ENCODE results near the gene UBE2E1. TPM values are rescaled to one million over a fixed set of nuclear protein-coding genes. Genes with fewer than 3 reads are reported as not detected.

The UBE2E1 gene
- total and polyA plus RNA-seq, 2 donors from 2014 or later = 69.1 to 83.2 TPM

DNA sequence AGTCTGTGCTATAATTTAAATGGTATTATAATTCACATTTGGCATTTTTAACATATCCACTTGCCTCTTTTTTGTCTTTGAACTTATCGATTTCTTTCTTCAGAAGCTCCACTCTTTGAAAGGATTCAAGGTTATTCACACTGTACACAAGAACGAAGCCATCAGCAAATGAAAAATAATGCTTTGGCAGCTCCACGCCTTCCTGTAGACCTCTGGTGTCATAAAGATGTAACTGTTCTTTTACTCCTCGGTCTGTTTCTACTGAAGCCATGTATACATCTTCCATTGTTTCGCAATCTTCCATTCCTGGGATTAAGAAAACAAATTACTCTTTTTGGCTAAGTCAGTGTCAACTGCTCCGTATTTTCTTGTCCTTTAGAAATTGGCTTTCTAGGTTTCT lies 95.0 kb downstream of the UBE2E1 start:
- Histone ChIP-seq H3K36me3 (ENCODE audit: control insufficient read depth in 2 of 3, insufficient read depth in 3 of 3, low read length in 3 of 3) (peaks cover 5 to 19% (median 6%) of the 10 kb centered on the region in 3 donors), H3K9ac (ENCODE audit: low read length in 3 of 3) (no peak overlapping the region), H3K27me3 (ENCODE audit: control insufficient read depth, insufficient read depth, low read length) (no peaks in the 10 kb centered on the region), H3K4me1 (ENCODE audit: control insufficient read depth in 2 of 3, insufficient read depth in 2 of 3, low read depth in 1 of 3, low read length in 3 of 3) (no peaks in the 10 kb centered on the region), H3K9me3 (ENCODE audit: control insufficient read depth in 2 of 3, insufficient read depth in 1 of 3, low read length in 3 of 3) (no peaks in the 10 kb centered on the region), H3K27ac (ENCODE audit: low read depth in 2 of 2, low read length in 2 of 2) (no peak overlapping the region), H3K4me3 (ENCODE audit: low read length in 3 of 3) (no peak overlapping the region)
- FAIRE-seq (no peak), DNase-seq (no peak)
- intact Hi-C loops (cut with DNase I) = no loop called here
- TF ChIP-seq, protein P1, sequence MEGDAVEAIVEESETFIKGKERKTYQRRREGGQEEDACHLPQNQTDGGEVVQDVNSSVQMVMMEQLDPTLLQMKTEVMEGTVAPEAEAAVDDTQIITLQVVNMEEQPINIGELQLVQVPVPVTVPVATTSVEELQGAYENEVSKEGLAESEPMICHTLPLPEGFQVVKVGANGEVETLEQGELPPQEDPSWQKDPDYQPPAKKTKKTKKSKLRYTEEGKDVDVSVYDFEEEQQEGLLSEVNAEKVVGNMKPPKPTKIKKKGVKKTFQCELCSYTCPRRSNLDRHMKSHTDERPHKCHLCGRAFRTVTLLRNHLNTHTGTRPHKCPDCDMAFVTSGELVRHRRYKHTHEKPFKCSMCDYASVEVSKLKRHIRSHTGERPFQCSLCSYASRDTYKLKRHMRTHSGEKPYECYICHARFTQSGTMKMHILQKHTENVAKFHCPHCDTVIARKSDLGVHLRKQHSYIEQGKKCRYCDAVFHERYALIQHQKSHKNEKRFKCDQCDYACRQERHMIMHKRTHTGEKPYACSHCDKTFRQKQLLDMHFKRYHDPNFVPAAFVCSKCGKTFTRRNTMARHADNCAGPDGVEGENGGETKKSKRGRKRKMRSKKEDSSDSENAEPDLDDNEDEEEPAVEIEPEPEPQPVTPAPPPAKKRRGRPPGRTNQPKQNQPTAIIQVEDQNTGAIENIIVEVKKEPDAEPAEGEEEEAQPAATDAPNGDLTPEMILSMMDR (IDR thresholded peaks at IDR 0.05; ENCODE audit: borderline replicate concordance, extremely low read depth, insufficient read depth) = no peak

DNA sequence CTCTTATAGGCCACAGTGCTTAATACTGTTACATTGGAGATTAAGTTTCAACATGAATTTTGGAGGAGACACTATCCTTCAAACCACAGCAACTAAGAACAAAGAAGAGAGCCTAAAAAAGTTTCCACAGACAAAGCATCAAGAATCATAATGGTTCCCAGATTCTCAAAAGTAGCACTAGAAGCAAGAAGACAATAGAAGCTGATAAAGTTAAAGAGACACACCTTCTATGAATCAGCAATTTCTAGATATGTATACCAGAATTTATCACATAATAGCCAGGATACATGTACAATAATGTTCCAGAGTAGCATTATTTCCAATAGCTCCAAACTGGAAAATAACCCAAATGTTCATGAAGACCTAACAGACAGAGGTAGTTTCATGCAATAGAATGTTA lies 98.8 kb downstream of the UBE2E1 start:
- peaks cover 0 to 9% (median 2%) of the 10 kb centered on the region in 3 donors for H3K36me3 ChIP-seq (ENCODE audit: control insufficient read depth in 2 of 3, insufficient read depth in 3 of 3, low read length in 3 of 3)
- H3K27ac ChIP-seq (ENCODE audit: low read depth in 2 of 2, low read length in 2 of 2) = no peak overlapping the region
- DNase-seq (no peak), FAIRE-seq (no peak)
- H3K27me3 ChIP-seq (ENCODE audit: control insufficient read depth, insufficient read depth, low read length) = no peaks in the 10 kb centered on the region
- no peak overlapping the region for H3K4me3 ChIP-seq (ENCODE audit: low read length in 3 of 3)
- H3K9ac ChIP-seq (ENCODE audit: low read length in 3 of 3) = no peak overlapping the region
- H3K9me3 ChIP-seq (ENCODE audit: control insufficient read depth in 2 of 3, insufficient read depth in 1 of 3, low read length in 3 of 3) = no peaks in the 10 kb centered on the region
- TF ChIP-seq, protein P1 (IDR thresholded peaks at IDR 0.05; ENCODE audit: borderline replicate concordance, extremely low read depth, insufficient read depth) = no peak
- no peaks in the 10 kb centered on the region for H3K4me1 ChIP-seq (ENCODE audit: control insufficient read depth in 2 of 3, insufficient read depth in 2 of 3, low read depth in 1 of 3, low read length in 3 of 3)
- intact Hi-C loops (cut with DNase I) = no loop called here

DNA sequence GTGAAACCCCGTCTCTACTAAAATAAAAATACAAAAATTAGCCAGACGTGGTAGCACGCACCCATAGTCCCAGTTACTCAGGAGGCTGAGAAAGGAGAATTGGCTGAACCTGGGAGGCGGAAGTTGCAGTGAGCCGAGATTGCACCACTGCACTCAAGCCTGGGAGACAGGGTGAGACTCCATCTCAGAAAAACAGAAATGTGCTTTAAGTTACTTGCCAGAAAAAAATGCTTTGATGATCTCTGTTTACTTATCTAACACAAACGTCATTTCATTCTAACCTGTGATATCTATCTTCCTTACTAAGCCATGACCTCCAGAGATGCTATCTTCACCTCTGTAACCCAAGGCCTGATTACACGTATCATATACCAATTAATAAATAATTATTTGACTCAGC lies 103.6 kb downstream of the UBE2E1 start:
- H3K27me3 ChIP-seq (ENCODE audit: control insufficient read depth, insufficient read depth, low read length) = no peaks in the 10 kb centered on the region

More for the DNA sequence above, 103.6 kb downstream of the UBE2E1 start:
- FAIRE-seq (no peak), DNase-seq (no peak)
- no peak overlapping the region for H3K9ac ChIP-seq (ENCODE audit: low read length in 3 of 3)
- no peaks in the 10 kb centered on the region for H3K9me3 ChIP-seq (ENCODE audit: control insufficient read depth in 2 of 3, insufficient read depth in 1 of 3, low read length in 3 of 3)
- no peak overlapping the region for H3K4me3 ChIP-seq (ENCODE audit: low read length in 3 of 3)
- no peak overlapping the region for H3K27ac ChIP-seq (ENCODE audit: low read depth in 2 of 2, low read length in 2 of 2)
- intact Hi-C loops (cut with DNase I) = no loop called here
- TF ChIP-seq, protein P1 (IDR thresholded peaks at IDR 0.05; ENCODE audit: borderline replicate concordance, extremely low read depth, insufficient read depth) = no peak
- H3K36me3 ChIP-seq (ENCODE audit: control insufficient read depth in 2 of 3, insufficient read depth in 3 of 3, low read length in 3 of 3) = peaks cover 0 to 7% (median 5%) of the 10 kb centered on the region in 3 donors
- H3K4me1 ChIP-seq (ENCODE audit: control insufficient read depth in 2 of 3, insufficient read depth in 2 of 3, low read depth in 1 of 3, low read length in 3 of 3) = peaks cover 0 to 8% (median 4%) of the 10 kb centered on the region in 3 donors

All from kidney (tissue), 14 donors.